SK-N-MC (cell line): ENCODE results near the gene FNDC3A.

ENCODE experiments used
- DNase-seq: peaks from one replicate; pipeline ENCODE4 v3.0.0-alpha.2; 2011; ENCODE audit warnings: low read depth, low spot score
- H3K27ac ChIP-seq: fragments of 200-600 bp; sonication (generic); 2 replicates; pipeline ENCODE4 v1.5.1; 2016; ENCODE audit warnings: mixed run types
- H3K36me3 ChIP-seq: fragments of 200-600 bp; sonication (generic); 2 replicates; pipeline ENCODE4 v1.6.1; 2017; ENCODE audit warnings: antibody characterized with exemption, low read length, mixed read lengths; ENCODE audit not compliant: insufficient read depth
- H3K4me3 ChIP-seq: fragments of 200-600 bp; sonication (generic); 2 replicates; pipeline ENCODE4 v1.5.1; 2016
- H3K9ac ChIP-seq: fragments of 200-600 bp; sonication (generic); 2 replicates; pipeline ENCODE4 v1.8.0; 2017; ENCODE audit warnings: mixed run types, mixed read lengths; ENCODE audit not compliant: insufficient read length
- H3K9me3 ChIP-seq: fragments of 200-600 bp; sonication (generic); 2 replicates; pipeline ENCODE4 v1.6.1; 2017; ENCODE audit warnings: low read depth, mild to moderate bottlenecking, antibody characterized with exemption, low read length, moderate library complexity, mixed read lengths
- EZH2 ChIP-seq: fragments of 200-600 bp; sonication (generic); IDR thresholded peaks from one replicate; pipeline ENCODE4 v1.6.1; 2017; ENCODE audit warnings: antibody characterized with exemption
- FOXP2 ChIP-seq: optimal IDR thresholded peaks from 2 replicates; pipeline ENCODE3; 2011; ENCODE audit warnings: mild to moderate bottlenecking, moderate library complexity; ENCODE audit not compliant: insufficient read depth; ENCODE audit errors: extremely low read length, control extremely low read depth
- POLR2AphosphoS5 ChIP-seq: IDR thresholded peaks from 2 replicates; pipeline ENCODE4 v1.6.1; 2012; ENCODE audit warnings: mild to moderate bottlenecking, low read depth, low read length, borderline replicate concordance

Gene FNDC3A

DNA sequence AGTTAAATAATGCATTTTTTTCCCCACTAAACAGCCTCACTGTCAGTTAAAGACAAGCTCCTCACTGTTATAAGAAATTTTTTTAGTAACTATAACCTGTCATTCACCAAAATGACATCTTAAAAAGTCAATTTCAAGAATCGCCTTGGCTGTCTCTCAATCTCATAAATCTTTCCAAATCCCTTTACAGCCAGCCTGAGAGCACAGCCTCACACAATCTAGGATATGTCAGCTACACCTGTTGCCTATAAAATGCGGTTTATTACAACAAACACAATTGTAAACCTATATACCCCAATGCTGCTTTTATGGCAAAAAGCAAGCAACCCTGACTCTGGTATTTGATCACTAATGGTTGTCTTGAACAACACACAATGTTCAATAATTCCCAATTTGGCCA, 29.5 kb upstream of the FNDC3A start:
- no peak overlapping the region for H3K27ac ChIP-seq
- no peaks in the 10 kb centered on the region for H3K9me3 ChIP-seq
- no peak for DNase-seq
- TF ChIP-seq FOXP2 (no peak), POLR2AphosphoS5 (no peak), EZH2 (no peak)
- H3K4me3 ChIP-seq, result no peak overlapping the region
- no peak overlapping the region for H3K9ac ChIP-seq
- H3K36me3 ChIP-seq, result no peaks in the 10 kb centered on the region

GRCh38 chr13:48949566-48950500, 25.9 kb upstream of the FNDC3A start:
- no peak for TF ChIP-seq POLR2AphosphoS5
- TF ChIP-seq FOXP2, result no peak
- Histone ChIP-seq H3K9me3 (no peaks in the 10 kb centered on the region), H3K27ac (no peak overlapping the region), H3K36me3 (no peaks in the 10 kb centered on the region), H3K9ac (no peak overlapping the region), H3K4me3 (no peak overlapping the region)
- no peak for DNase-seq

DNA sequence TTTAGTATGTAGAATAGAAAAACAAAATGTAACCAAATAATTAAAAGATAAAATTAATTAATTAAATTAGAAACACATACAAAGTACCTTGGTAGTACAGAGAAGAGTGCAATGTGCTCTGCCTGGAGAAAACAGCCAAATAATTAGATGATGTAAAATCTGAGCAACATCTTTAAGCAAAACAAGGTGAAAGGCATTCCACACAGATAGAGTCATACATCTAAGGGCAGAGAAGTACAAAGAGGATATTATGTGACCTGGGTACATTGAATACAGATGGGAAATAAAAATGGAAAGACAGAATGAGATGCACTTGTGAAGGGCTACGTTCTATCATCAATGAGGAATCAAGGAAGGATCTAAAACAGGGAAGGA, 25.2 kb upstream of the FNDC3A start:
- Histone ChIP-seq H3K9me3 (no peaks in the 10 kb centered on the region), H3K36me3 (no peaks in the 10 kb centered on the region), H3K9ac (no peak overlapping the region), H3K27ac (no peak overlapping the region), H3K4me3 (no peak overlapping the region)
- no peak for TF ChIP-seq FOXP2
- no peak for TF ChIP-seq POLR2AphosphoS5
- no peak for TF ChIP-seq EZH2
- DNase-seq, result no peak

DNA sequence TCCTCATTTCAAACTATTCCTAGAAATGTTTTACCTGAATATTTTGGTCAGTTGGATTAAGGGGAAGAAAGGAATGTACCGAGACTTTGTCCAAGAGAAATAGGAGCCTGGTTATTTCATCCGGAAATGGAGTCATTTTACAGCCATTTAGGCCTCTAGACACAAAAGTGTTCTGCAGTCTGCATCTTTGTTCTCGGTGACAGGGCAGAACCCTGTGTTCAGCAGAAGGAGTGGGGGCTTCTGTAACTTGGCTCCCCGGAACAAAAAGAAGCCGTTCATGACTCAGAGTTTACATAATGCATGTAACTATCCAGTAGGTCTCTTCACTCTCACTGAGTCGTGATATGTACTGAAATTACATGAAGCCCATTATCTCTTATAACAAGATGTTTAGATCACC, 21.6 kb upstream of the FNDC3A start:
- Histone ChIP-seq H3K4me3 (no peak overlapping the region), H3K36me3 (no peaks in the 10 kb centered on the region), H3K9me3 (no peaks in the 10 kb centered on the region), H3K27ac (no peak overlapping the region), H3K9ac (no peak overlapping the region)
- DNase-seq, result no peak
- TF ChIP-seq POLR2AphosphoS5 (no peak), EZH2 (no peak), FOXP2 (no peak)

DNA sequence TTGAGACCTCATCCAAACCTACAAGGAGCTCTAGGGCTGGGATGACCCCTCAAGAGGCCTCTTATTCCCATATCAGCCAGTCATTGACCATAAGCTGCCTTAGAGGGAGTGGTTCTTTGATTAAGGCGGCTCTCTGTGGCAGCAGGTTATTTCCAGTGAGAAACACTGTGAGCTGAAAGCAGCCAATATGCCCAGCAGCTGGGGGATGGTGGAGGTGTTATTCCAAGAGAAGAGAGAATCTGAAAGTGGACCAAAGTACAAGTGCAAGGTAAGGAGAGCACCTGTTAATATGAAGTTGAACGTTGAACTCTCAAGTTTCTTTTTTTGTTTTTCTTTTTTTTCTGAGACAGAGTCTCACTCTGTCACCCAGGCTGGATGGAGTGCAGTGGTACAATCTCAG, 20.2 kb upstream of the FNDC3A start:
- no peaks in the 10 kb centered on the region for H3K9me3 ChIP-seq
- H3K36me3 ChIP-seq, result no peaks in the 10 kb centered on the region
- no peak for DNase-seq
- H3K27ac ChIP-seq, result no peak overlapping the region
- no peak overlapping the region for H3K4me3 ChIP-seq
- TF ChIP-seq FOXP2 (no peak), POLR2AphosphoS5 (no peak), EZH2 (no peak)
- H3K9ac ChIP-seq, result no peak overlapping the region

- Histone ChIP-seq H3K9ac (no peak overlapping the region), H3K36me3 (no peaks in the 10 kb centered on the region), H3K27ac (no peak overlapping the region), H3K9me3 (no peaks in the 10 kb centered on the region), H3K4me3 (no peak overlapping the region)
- TF ChIP-seq FOXP2 (no peak), POLR2AphosphoS5 (no peak), EZH2 (no peak)
- no peak for DNase-seq
Measured at GRCh38 chr13:48961379-48961778, 14.3 kb upstream of the FNDC3A start.

DNA sequence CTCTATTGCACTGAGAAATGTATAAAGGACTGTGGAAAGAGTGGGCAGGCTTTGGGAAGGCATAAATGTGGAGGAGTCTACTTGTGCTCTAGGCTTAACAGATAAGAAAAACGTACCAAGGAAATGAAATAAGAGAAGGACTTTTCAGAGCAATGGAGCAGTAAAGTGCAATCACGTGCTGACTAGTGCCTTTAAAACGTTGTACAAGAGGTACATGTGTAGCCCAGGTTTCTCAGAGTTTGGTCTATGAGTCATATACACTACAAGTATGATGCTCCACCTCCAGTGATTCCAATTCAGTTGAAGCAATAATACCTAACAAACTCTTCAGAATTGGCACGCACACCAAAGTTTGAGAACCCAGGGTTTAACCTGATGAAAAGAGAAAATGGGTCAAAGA, 13.4 kb upstream of the FNDC3A start:
- no peak overlapping the region for H3K4me3 ChIP-seq
- H3K36me3 ChIP-seq, result no peaks in the 10 kb centered on the region
- H3K9me3 ChIP-seq, result no peaks in the 10 kb centered on the region
- no peak for DNase-seq
- TF ChIP-seq POLR2AphosphoS5, result no peak
- TF ChIP-seq FOXP2, result no peak
- TF ChIP-seq EZH2, result no peak
- no peak overlapping the region for H3K27ac ChIP-seq
- H3K9ac ChIP-seq, result no peak overlapping the region

DNA sequence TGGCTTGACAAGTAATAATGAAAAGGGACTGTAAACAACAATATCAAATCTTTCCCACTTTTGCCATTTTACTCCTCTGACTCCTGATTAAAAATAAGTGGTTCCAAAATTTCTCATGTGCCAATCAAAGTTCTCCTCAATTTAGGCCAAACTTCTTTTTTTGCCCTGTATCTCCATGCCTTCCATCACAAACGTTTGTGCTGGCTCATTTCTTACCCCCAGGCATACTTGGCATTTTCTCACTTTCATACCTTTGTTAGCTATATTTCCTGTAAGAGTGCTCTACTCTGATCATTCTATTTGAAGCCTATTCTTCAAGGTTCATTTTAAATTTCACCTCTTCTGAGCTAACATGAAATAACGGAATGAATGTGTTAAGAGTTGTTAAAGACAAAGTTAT, 10.0 kb upstream of the FNDC3A start:
- TF ChIP-seq FOXP2, result no peak
- TF ChIP-seq POLR2AphosphoS5, result no peak
- no peak for TF ChIP-seq EZH2
- no peak for DNase-seq
- H3K9ac ChIP-seq, result no peak overlapping the region

DNA sequence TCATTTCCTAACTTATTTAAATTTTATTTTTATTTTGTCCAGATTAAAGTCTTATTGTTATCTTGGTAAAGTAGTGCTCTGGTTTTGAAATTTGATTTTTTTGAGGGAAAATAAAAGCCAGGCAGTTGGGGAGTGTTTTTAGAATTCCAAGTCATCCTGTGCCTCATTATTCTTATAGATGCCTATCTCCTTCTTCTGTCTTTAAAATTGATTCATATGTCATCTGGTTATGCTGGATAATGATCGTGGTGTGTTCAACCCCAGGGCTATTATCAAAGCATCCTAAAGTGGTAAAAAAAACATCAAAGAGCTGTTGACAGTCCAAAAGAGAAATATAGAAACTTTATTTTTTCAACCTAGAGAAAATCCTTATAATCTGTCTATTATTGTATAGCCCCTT, 6.0 kb upstream of the FNDC3A start:
- TF ChIP-seq POLR2AphosphoS5, result no peak
- TF ChIP-seq FOXP2, result no peak
- TF ChIP-seq EZH2, result no peak
- no peak overlapping the region for H3K9ac ChIP-seq
- no peak overlapping the region for H3K27ac ChIP-seq

More for the DNA sequence above, 10.0 kb upstream of the FNDC3A start:
- Histone ChIP-seq H3K27ac (no peak overlapping the region), H3K36me3 (no peaks in the 10 kb centered on the region), H3K4me3 (no peak overlapping the region), H3K9me3 (no peaks in the 10 kb centered on the region)

More for the DNA sequence above, 6.0 kb upstream of the FNDC3A start:
- no peak for DNase-seq
- Histone ChIP-seq H3K36me3 (no peaks in the 10 kb centered on the region), H3K4me3 (no peak overlapping the region), H3K9me3 (peaks cover 5% of the 10 kb centered on the region)
